Neural cell (in vitro differentiated cells): Measurements from ENCODE around the gene PRCC. TPM values are rescaled to one million over a fixed set of nuclear protein-coding genes. Genes with fewer than 3 reads are reported as not detected.

Source experiments
- H2AFZ ChIP-seq: fragments of 200-600, 300-800 bp; sonication (generic), shearing (Covaris generic); 2 replicates; pipeline ENCODE4 v1.6.0; 2014; ENCODE audit warnings: low read depth, mild to moderate bottlenecking, antibody characterized with exemption, low read length, moderate library complexity
- H3F3A ChIP-seq: fragments of 200-600 bp; shearing (Covaris generic); 2 replicates; pipeline ENCODE4 v1.6.1; 2016; ENCODE audit warnings: mild to moderate bottlenecking, moderate library complexity, mixed read lengths, antibody characterized with exemption, low read length; ENCODE audit not compliant: insufficient read depth, poor library complexity, severe bottlenecking
- H3K27ac ChIP-seq: fragments of 200-600, 300-800 bp; sonication (generic), shearing (Covaris generic); 2 replicates; pipeline ENCODE4 v1.5.1; 2014; ENCODE audit warnings: mild to moderate bottlenecking, low read length, moderate library complexity
- H3K27me3 ChIP-seq: fragments of 300-800, 200-600 bp; sonication (generic), shearing (Covaris generic); 2 replicates; pipeline ENCODE4 v1.6.0; 2014; ENCODE audit warnings: mild to moderate bottlenecking, low read depth, low read length, moderate library complexity; ENCODE audit not compliant: insufficient read depth
- H3K36me3 ChIP-seq: fragments of 300-800, 200-600 bp; sonication (generic), shearing (Covaris generic); 2 replicates; pipeline ENCODE4 v1.5.1; 2014; ENCODE audit warnings: mild to moderate bottlenecking, antibody characterized with exemption, low read length, moderate library complexity; ENCODE audit not compliant: insufficient read depth
- H3K4me2 ChIP-seq: fragments of 300-800, 200-600 bp; sonication (generic), shearing (Covaris generic); 2 replicates; pipeline ENCODE4 v1.6.0; 2014; ENCODE audit warnings: mild to moderate bottlenecking, low read length
- H3K4me3 ChIP-seq: fragments of 300-800, 200-600 bp; sonication (generic), shearing (Covaris generic); 2 replicates; pipeline ENCODE4 v1.5.1; 2014; ENCODE audit warnings: mild to moderate bottlenecking, low read length, moderate library complexity
- H3K79me2 ChIP-seq: fragments of 200-600 bp; shearing (Covaris generic); replicated peaks from 2 replicates; pipeline ENCODE4 v1.6.0; 2014; ENCODE audit warnings: mild to moderate bottlenecking, low read length, moderate library complexity; ENCODE audit not compliant: insufficient read depth
- H3K9ac ChIP-seq: fragments of 300-800, 200-600 bp; sonication (generic), shearing (Covaris generic); 2 replicates; pipeline ENCODE4 v1.6.1; 2016; ENCODE audit warnings: mild to moderate bottlenecking, low read length, mixed read lengths
- H3K9me2 ChIP-seq: fragments of 200-600 bp; shearing (Covaris generic); 2 replicates; pipeline ENCODE4 v1.6.1; 2016; ENCODE audit warnings: mild to moderate bottlenecking, low read length, mixed read lengths; ENCODE audit not compliant: insufficient read depth
- H3K9me3 ChIP-seq: fragments of 200-600, 300-800 bp; sonication (generic), shearing (Covaris generic); 2 replicates; pipeline ENCODE4 v1.6.1; 2016; ENCODE audit warnings: mild to moderate bottlenecking, mixed run types, low read length, moderate library complexity, mixed read lengths
- H4K20me1 ChIP-seq: fragments of 200-600 bp; shearing (Covaris generic); 2 replicates; pipeline ENCODE4 v1.6.1; 2016; ENCODE audit warnings: mild to moderate bottlenecking, mixed run types; ENCODE audit not compliant: insufficient read depth
- CTCF ChIP-seq: fragments of 450-650 bp; IDR thresholded peaks from 2 replicates; pipeline ENCODE4 v1.5.1; 2014; ENCODE audit warnings: antibody characterized with exemption, mild to moderate bottlenecking, moderate library complexity; ENCODE audit not compliant: poor library complexity, severe bottlenecking
- EP300 ChIP-seq: fragments of 450-650 bp; conservative IDR thresholded peaks from 2 replicates; pipeline ENCODE4 v1.6.1; 2014; ENCODE audit warnings: antibody characterized with exemption, mild to moderate bottlenecking, moderate library complexity; ENCODE audit not compliant: poor library complexity, severe bottlenecking
- EZH2 ChIP-seq: fragments of 200-600, 300-800 bp; shearing (Covaris generic), sonication (generic); IDR thresholded peaks from 2 replicates; pipeline ENCODE4 v1.6.1; 2014; ENCODE audit warnings: antibody characterized with exemption, low read length, borderline replicate concordance, mild to moderate bottlenecking; ENCODE audit not compliant: insufficient read depth, poor library complexity, severe bottlenecking
- MXI1 ChIP-seq: fragments of 450-650 bp; conservative IDR thresholded peaks from 2 replicates; pipeline ENCODE4 v1.6.1; 2014; ENCODE audit warnings: antibody characterized with exemption, mild to moderate bottlenecking; ENCODE audit not compliant: poor library complexity, severe bottlenecking
- POLR2AphosphoS5 ChIP-seq: IDR thresholded peaks from 2 replicates; pipeline ENCODE4 v1.6.1; 2012
- RAD21 ChIP-seq: fragments of 450-650 bp; conservative IDR thresholded peaks from 2 replicates; pipeline ENCODE4 v1.6.1; 2014; ENCODE audit warnings: antibody characterized with exemption, mild to moderate bottlenecking, moderate library complexity
- SMC3 ChIP-seq: fragments of 450-650 bp; conservative IDR thresholded peaks from 2 replicates; pipeline ENCODE4 v1.6.1; 2014; ENCODE audit warnings: antibody characterized with exemption, mild to moderate bottlenecking, moderate library complexity; ENCODE audit not compliant: poor library complexity
- TAF1 ChIP-seq: IDR thresholded peaks from 2 replicates; pipeline ENCODE4 v1.6.1; 2012; ENCODE audit warnings: low read depth
- polyA plus RNA-seq: library from polyadenylated mRNA; depleted of rRNA; stranded (reverse); fragments of >200 nt; gene quantifications from 2 replicates; pipeline ENCODE4 v1.2.3, GENCODE V29; 2014
- TF ChIP-seq, protein P1 (sequence below): IDR thresholded peaks from 2 replicates; pipeline ENCODE4 v1.6.1; 2012; ENCODE audit warnings: borderline replicate concordance

The PRCC gene
- polyA plus RNA-seq, 1 donor from 2014 or later = 17.5 TPM

DNA sequence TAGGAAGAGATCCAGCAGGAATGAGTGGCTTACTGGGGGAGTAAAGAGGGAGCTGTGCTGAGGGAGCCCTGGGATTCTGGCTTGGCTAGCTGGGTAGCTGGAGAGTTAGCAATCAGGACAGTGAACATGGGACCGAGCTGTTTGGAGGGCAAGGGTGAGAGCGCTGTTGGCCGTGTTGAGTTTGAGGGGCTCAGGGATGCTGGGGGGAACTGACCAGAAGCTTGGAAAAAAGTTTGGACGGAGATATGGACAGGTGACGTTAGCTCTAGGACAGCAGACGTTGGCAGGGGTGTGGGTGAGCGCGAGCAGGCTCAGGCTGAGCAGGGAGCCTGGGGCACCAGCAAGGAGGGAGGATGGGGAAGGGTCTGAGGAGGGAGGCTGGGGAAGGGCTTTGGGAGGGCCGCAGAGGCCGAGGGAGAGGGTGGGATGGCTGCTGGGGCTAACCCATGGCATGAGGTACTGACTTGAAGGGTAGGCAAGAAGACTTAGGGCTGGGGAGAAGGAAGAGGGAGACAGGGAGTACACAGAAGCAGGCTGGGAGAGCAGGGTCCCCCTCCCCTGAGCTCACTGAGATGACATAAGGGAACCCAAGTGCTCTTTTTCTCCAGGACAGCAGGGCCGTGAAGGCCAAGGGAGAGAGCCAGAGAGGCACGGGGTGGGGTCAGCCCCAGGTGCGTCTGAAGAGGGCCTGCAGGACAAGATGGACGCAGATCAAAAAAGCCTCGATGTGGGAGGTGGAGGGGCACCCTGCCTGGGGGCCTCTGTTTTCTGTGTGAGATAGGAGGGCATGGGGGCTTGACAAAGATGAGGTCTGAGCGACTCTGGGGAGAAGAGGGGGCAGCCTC lies 41.1 kb downstream of the PRCC start:
- peaks cover 2% of the 10 kb centered on the region for H3K27me3 ChIP-seq
- no peaks in the 10 kb centered on the region for H3K9me3 ChIP-seq
- TF ChIP-seq EZH2 (no peak), MXI1 (no peak), TAF1 (no peak), RAD21 (no peak), SMC3 (no peak), EP300 (no peak)
- TF ChIP-seq, protein P1, sequence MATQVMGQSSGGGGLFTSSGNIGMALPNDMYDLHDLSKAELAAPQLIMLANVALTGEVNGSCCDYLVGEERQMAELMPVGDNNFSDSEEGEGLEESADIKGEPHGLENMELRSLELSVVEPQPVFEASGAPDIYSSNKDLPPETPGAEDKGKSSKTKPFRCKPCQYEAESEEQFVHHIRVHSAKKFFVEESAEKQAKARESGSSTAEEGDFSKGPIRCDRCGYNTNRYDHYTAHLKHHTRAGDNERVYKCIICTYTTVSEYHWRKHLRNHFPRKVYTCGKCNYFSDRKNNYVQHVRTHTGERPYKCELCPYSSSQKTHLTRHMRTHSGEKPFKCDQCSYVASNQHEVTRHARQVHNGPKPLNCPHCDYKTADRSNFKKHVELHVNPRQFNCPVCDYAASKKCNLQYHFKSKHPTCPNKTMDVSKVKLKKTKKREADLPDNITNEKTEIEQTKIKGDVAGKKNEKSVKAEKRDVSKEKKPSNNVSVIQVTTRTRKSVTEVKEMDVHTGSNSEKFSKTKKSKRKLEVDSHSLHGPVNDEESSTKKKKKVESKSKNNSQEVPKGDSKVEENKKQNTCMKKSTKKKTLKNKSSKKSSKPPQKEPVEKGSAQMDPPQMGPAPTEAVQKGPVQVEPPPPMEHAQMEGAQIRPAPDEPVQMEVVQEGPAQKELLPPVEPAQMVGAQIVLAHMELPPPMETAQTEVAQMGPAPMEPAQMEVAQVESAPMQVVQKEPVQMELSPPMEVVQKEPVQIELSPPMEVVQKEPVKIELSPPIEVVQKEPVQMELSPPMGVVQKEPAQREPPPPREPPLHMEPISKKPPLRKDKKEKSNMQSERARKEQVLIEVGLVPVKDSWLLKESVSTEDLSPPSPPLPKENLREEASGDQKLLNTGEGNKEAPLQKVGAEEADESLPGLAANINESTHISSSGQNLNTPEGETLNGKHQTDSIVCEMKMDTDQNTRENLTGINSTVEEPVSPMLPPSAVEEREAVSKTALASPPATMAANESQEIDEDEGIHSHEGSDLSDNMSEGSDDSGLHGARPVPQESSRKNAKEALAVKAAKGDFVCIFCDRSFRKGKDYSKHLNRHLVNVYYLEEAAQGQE = no peak
- H3K9ac ChIP-seq = no peak overlapping the region
- H3K4me3 ChIP-seq = no peak overlapping the region
- H3K4me2 ChIP-seq = no peak overlapping the region
- no peaks in the 10 kb centered on the region for H3K36me3 ChIP-seq
- H2AFZ ChIP-seq = no peak overlapping the region
- H3K27ac ChIP-seq = no peak overlapping the region
- no peaks in the 10 kb centered on the region for H3F3A ChIP-seq
- no peaks in the 10 kb centered on the region for H3K9me2 ChIP-seq
- H4K20me1 ChIP-seq = no peaks in the 10 kb centered on the region
- no peaks in the 10 kb centered on the region for H3K79me2 ChIP-seq

DNA sequence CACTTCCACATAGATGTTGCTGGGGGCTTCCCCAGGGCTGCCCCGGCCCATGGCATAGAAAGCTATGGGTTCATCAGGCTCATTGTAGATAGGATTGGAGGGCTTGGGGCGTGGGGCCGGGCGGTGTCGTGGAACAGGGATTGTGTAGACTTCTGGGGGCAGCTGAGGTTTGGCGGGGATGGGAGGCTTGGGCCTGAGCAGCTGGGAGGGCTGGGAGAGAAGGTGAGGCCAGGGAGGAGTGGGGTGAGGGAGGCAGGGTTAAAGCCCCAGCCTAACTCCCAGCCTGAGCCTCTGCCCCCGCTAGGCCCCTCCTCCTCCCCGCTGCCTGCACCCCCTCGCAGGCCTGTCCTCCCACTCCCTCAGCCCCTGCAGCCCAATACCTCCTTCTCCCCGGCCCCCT lies 41.9 kb downstream of the PRCC start:
- Histone ChIP-seq H3F3A (no peaks in the 10 kb centered on the region), H3K9me2 (no peaks in the 10 kb centered on the region), H3K27ac (no peak overlapping the region)

More for the DNA sequence above, 41.9 kb downstream of the PRCC start:
- Histone ChIP-seq H3K36me3 (no peaks in the 10 kb centered on the region), H3K4me3 (no peak overlapping the region), H3K27me3 (peaks cover 10% of the 10 kb centered on the region), H2AFZ (no peak overlapping the region), H3K9ac (no peak overlapping the region), H4K20me1 (no peaks in the 10 kb centered on the region), H3K9me3 (no peaks in the 10 kb centered on the region), H3K4me2 (no peak overlapping the region), H3K79me2 (no peaks in the 10 kb centered on the region)
- no peak for TF ChIP-seq EZH2
- no peak for TF ChIP-seq RAD21
- TF ChIP-seq EP300 = no peak
- TF ChIP-seq TAF1 = no peak
- TF ChIP-seq, protein P1 = no peak
- TF ChIP-seq CTCF = no peak
- TF ChIP-seq SMC3 = no peak
- TF ChIP-seq MXI1 = no peak
- no peak for TF ChIP-seq POLR2AphosphoS5
